LNCaP clone FGC (cell line): ENCODE measurements around the gene LAMP5.

Experiments used
- DNase-seq: peaks from one replicate; pipeline ENCODE4 v3.0.0-alpha.2; 2011; ENCODE audit warnings: low read depth
- H3K4me3 ChIP-seq: 2 replicates; pipeline ENCODE4 v1.5.1; 2011; ENCODE audit warnings: mild to moderate bottlenecking, low read depth, low read length, control low read depth
- CTCF ChIP-seq: IDR thresholded peaks from 2 replicates; pipeline ENCODE4 v1.5.1; 2012; ENCODE audit warnings: mild to moderate bottlenecking; ENCODE audit not compliant: control insufficient read depth, insufficient read depth; ENCODE audit errors: extremely low read depth

Gene LAMP5

GRCh38 chr20:9550871-9551270 lies 36.5 kb downstream of the LAMP5 start:
- no peak for DNase-seq
- H3K4me3 ChIP-seq: no peak overlapping the region
- TF ChIP-seq CTCF: no peak

- TF ChIP-seq CTCF: no peak
- H3K4me3 ChIP-seq: no peak overlapping the region
- no peak for DNase-seq
Measured at GRCh38 chr20:9551808-9552550, 37.6 kb downstream of the LAMP5 start.

- no peak for DNase-seq
Measured at GRCh38 chr20:9555781-9556180, 41.4 kb downstream of the LAMP5 start.

GRCh38 chr20:9557411-9557810 lies 43.0 kb downstream of the LAMP5 start:
- no peak for TF ChIP-seq CTCF
- H3K4me3 ChIP-seq: no peak overlapping the region
- DNase-seq: no peak

More at GRCh38 chr20:9555781-9556180, 41.4 kb downstream of the LAMP5 start:
- no peak overlapping the region for H3K4me3 ChIP-seq
- TF ChIP-seq CTCF: no peak

GRCh38 chr20:9565910-9566550 lies 51.6 kb downstream of the LAMP5 start:
- TF ChIP-seq CTCF: no peak
- DNase-seq: no peak
- H3K4me3 ChIP-seq: no peak overlapping the region

- no peak for TF ChIP-seq CTCF
- H3K4me3 ChIP-seq: no peak overlapping the region
- no peak for DNase-seq
Measured at GRCh38 chr20:9566977-9567376, 52.6 kb downstream of the LAMP5 start.
